DOHH2 (cell line): ENCODE measurements around the gene TMEM154.

Source experiments
- H3F3A ChIP-seq: fragments of 200-600 bp; sonication (generic), shearing (Covaris generic); 2 replicates; pipeline ENCODE4 v1.6.0; 2016; ENCODE audit warnings: antibody characterized with exemption, mild to moderate bottlenecking; ENCODE audit not compliant: control insufficient read depth, insufficient read depth
- H3K27ac ChIP-seq: fragments of 200-600 bp; sonication (generic); 2 replicates; pipeline ENCODE4 v1.5.1; 2014; ENCODE audit warnings: low read depth, mild to moderate bottlenecking, low read length, moderate library complexity
- H3K27me3 ChIP-seq: fragments of 200-600 bp; sonication (generic); 2 replicates; pipeline ENCODE4 v1.6.1; 2014; ENCODE audit warnings: mild to moderate bottlenecking, low read length, mixed read lengths; ENCODE audit not compliant: control insufficient read depth
- H3K36me3 ChIP-seq: fragments of 200-600 bp; sonication (generic); 2 replicates; pipeline ENCODE4 v1.6.1; 2014; ENCODE audit warnings: mild to moderate bottlenecking, low read length, moderate library complexity, mixed read lengths; ENCODE audit not compliant: control insufficient read depth
- H3K4me1 ChIP-seq: fragments of 200-600 bp; sonication (generic); 2 replicates; pipeline ENCODE4 v1.6.1; 2014; ENCODE audit warnings: mild to moderate bottlenecking, low read length, mixed read lengths; ENCODE audit not compliant: control insufficient read depth
- H3K4me2 ChIP-seq: fragments of 200-600 bp; sonication (generic); 2 replicates; pipeline ENCODE4 v1.6.0; 2014; ENCODE audit warnings: mild to moderate bottlenecking, low read length, moderate library complexity
- H3K4me3 ChIP-seq: fragments of 200-600 bp; sonication (generic); 2 replicates; pipeline ENCODE4 v1.5.1; 2014; ENCODE audit warnings: mild to moderate bottlenecking, low read length, mixed read lengths
- H3K79me2 ChIP-seq: fragments of 200-600 bp; sonication (generic); 2 replicates; pipeline ENCODE4 v1.6.1; 2014; ENCODE audit warnings: mild to moderate bottlenecking, low read length, mixed read lengths; ENCODE audit not compliant: control insufficient read depth
- H3K9me2 ChIP-seq: fragments of 200-600 bp; sonication (generic); replicated peaks from 2 replicates; pipeline ENCODE4 v1.6.1; 2014; ENCODE audit warnings: mild to moderate bottlenecking, low read length, mixed read lengths; ENCODE audit not compliant: control insufficient read depth
- H3K9me3 ChIP-seq: fragments of 200-600 bp; sonication (generic); 2 replicates; pipeline ENCODE4 v1.6.1; 2014; ENCODE audit warnings: antibody characterized with exemption, low read length, mixed read lengths; ENCODE audit not compliant: control insufficient read depth, insufficient read depth
- H4K20me1 ChIP-seq: fragments of 200-600 bp; sonication (generic); 2 replicates; pipeline ENCODE4 v1.6.0; 2014; ENCODE audit warnings: low read depth, mild to moderate bottlenecking, antibody characterized with exemption, low read length, moderate library complexity; ENCODE audit not compliant: control insufficient read depth, insufficient read depth
- CTCF ChIP-seq: fragments of 200-600 bp; sonication (generic); IDR thresholded peaks from one replicate; pipeline ENCODE4 v1.5.1; 2014; ENCODE audit warnings: antibody characterized with exemption, mild to moderate bottlenecking, low read depth, low read length; ENCODE audit not compliant: poor library complexity, severe bottlenecking
- EZH2phosphoT487 ChIP-seq: fragments of 200-600 bp; sonication (generic); IDR thresholded peaks from 2 replicates; pipeline ENCODE4 v1.6.1; 2017; ENCODE audit warnings: borderline replicate concordance, mild to moderate bottlenecking, antibody characterized with exemption, low read length, moderate library complexity, mixed read lengths

The TMEM154 gene

DNA sequence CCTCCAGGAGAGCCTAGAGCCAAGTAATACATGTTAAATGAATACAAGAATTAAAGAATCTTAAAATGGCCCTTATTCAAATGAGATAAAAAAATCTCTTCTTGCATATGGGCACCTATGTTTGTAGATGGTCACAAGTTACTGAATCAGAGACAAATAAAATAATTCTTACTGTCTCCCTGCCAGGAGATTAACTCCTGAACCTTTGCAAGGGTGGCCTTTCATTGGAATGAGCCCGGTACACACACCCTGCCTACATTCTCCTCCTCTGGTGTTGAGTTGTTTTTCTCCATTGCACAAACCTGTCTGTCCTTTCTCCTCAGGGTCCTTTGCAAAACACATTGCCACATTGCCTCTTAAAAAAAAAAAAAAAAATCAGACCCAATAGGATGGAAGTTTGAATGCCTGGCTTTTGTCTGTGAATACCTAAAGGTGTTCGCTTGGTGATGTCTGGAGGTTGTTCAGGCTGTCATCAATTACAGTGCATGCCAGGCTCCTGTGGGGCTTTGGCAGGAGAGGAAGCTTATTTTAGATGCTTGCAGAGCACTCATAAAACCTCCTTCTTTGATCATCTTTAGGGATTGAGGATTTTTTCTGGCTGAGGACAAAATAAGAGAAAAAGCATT, 8.3 kb upstream of the TMEM154 start:
- H3K4me3 ChIP-seq = no peak overlapping the region
- peaks cover 23% of the 10 kb centered on the region for H3K4me1 ChIP-seq
- H3F3A ChIP-seq = no peaks in the 10 kb centered on the region
- H3K27ac ChIP-seq = no peak overlapping the region
- no peaks in the 10 kb centered on the region for H4K20me1 ChIP-seq
- no peaks in the 10 kb centered on the region for H3K9me2 ChIP-seq
- H3K9me3 ChIP-seq = no peaks in the 10 kb centered on the region
- no peaks in the 10 kb centered on the region for H3K36me3 ChIP-seq
- TF ChIP-seq CTCF (no peak), EZH2phosphoT487 (no peak)
- peaks cover 55% of the 10 kb centered on the region for H3K27me3 ChIP-seq
- no peak overlapping the region for H3K4me2 ChIP-seq
- no peaks in the 10 kb centered on the region for H3K79me2 ChIP-seq

- Histone ChIP-seq H3K4me2 (no peak overlapping the region), H3K9me2 (no peaks in the 10 kb centered on the region), H4K20me1 (no peaks in the 10 kb centered on the region), H3K27me3 (peaks cover 52% of the 10 kb centered on the region), H3F3A (no peaks in the 10 kb centered on the region), H3K4me1 (peaks cover 15% of the 10 kb centered on the region), H3K36me3 (no peaks in the 10 kb centered on the region), H3K79me2 (no peaks in the 10 kb centered on the region), H3K4me3 (no peak overlapping the region), H3K9me3 (no peaks in the 10 kb centered on the region), H3K27ac (no peak overlapping the region)
- no peak for TF ChIP-seq EZH2phosphoT487
- no peak for TF ChIP-seq CTCF
Measured at GRCh38 chr4:152686452-152687013, 6.7 kb upstream of the TMEM154 start.

- peaks cover 48% of the 10 kb centered on the region for H3K27me3 ChIP-seq
- no peaks in the 10 kb centered on the region for H3K36me3 ChIP-seq
- no peaks in the 10 kb centered on the region for H4K20me1 ChIP-seq
- peaks cover 30% of the 10 kb centered on the region for H3K4me1 ChIP-seq
- H3K4me3 ChIP-seq = no peak overlapping the region
- TF ChIP-seq EZH2phosphoT487 (no peak), CTCF (no peak)
- H3K9me3 ChIP-seq = no peaks in the 10 kb centered on the region
- no peaks in the 10 kb centered on the region for H3K79me2 ChIP-seq
- no peaks in the 10 kb centered on the region for H3K9me2 ChIP-seq
- no peak overlapping the region for H3K4me2 ChIP-seq
- H3K27ac ChIP-seq = no peak overlapping the region
- H3F3A ChIP-seq = no peaks in the 10 kb centered on the region
Measured at GRCh38 chr4:152684587-152684986, 4.8 kb upstream of the TMEM154 start.
